SH-SY5Y (cell line): Measurements from ENCODE around the gene DYRK1A.

Experiments
- GATA2 ChIP-seq: IDR thresholded peaks from 2 replicates; pipeline ENCODE4 v1.6.1; 2011; ENCODE audit warnings: mild to moderate bottlenecking, low read depth, low read length
- GATA3 ChIP-seq: IDR thresholded peaks from 2 replicates; pipeline ENCODE4 v1.6.1; 2011; ENCODE audit warnings: low read depth, mild to moderate bottlenecking, low read length, moderate library complexity

DYRK1A gene

DNA sequence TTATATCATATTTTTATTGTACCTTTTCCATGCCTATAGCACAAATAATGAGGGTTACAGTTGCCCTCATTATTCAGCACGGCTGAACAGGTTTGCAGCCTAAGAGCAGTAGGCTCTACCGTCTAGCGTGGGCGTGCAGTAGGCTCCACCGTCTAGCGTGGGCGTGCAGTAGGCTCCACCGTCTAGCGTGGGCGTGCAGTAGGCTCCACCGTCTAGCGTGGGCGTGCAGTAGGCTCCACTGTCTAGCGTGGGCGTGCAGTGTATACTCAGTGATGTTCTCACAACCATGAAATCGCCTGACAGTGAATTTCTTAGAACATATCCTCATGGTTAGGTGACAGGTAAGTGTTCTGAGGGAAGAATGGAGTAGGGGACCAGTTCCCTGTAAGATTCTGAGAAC lies 84.9 kb downstream of the DYRK1A start:
- TF ChIP-seq GATA2 (no peak), GATA3 (no peak)

DNA sequence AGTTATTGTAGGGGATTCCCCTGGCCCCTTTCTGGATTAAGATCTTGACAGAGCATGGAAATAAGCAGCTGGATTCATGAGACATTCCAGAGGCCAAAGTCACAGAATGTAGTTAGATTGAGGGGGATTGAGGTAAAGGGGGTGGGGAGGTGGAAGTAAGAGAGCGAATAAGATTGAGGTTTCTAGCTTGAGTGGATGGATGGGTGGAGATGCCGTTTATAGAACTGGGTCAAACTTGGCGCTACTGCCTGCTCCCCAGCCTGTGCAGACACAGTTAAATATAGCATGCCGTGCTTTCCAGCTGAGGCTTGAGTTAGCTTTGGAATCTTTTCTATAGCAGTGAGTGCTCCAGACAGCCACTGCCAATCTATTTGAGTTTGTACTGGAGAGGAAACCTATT lies 85.7 kb downstream of the DYRK1A start:
- TF ChIP-seq GATA3 (no peak), GATA2 (no peak)

DNA sequence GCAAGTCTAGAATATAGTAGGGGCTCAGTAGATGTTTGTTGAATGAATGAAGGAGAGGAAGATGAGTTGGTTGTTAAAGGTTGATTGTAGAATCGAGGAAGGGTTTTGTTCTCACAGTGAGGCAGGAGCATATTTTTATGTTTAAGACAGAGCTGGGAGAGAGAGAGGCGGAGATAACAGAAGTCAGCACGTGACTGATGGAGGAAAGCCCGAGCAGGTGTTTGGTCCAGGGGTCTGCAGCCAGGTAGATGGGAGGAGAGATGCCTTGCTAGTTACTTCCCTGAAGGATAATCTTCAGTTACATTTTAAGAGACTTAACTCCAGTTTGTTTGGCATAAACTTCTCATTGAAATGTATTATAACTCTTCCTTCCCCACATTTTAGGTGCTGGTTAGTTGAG lies 86.8 kb downstream of the DYRK1A start:
- TF ChIP-seq GATA3: no peak

DNA sequence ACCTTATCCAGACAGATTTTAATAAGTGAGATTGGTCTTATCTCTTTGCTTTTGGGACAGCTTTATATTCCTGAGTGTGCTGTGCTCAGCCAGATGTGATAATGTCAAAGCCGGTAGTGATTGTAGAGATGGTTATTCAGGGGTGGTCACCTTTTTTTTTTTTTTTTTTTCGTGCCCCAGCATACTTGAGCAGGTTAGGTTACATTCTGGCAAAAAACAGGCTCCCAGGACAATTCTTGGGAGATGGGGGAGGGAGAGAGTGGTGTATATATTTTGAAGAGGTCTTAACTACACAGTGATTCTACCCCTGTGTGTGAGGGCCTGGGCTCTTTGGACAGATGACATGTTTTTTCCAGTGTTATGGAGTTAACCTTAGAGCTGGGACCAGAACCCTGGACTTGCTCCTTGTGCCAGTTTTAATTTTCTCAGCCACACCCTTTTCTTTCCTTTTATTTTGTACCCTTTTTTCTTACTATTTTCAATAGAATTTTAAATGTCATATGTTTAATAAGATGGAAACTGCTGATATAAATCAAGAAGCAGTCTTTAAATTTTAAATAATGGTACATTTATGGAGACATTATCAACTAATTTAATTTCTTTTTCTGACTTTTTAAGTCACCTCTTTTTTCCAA lies 88.4 kb downstream of the DYRK1A start:
- TF ChIP-seq GATA2 (peak; percentile 56; the same call in 1 of the 2 replicates), GATA3 (0 out of 2 replicates have a peak, but pooled peaks have one; percentile 2)

DNA sequence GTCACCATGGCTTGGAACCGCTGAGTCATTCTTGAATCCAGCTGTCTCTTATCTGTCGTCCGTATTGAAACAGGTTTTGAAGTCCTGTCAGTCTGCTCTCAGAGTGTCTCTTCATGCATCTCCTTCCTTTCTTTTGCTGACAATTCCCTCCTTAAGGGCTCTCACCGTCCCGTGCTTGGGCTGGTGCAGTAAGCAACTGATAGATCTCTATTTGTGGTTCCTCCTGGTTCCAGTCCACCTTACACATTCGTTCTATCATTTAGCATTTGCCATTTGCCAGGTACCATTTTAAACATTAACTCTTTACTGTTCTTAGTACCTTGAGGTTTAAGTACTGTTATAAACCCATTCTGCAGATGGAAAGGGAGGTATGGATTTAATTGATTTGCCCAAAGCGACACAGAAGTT lies 88.9 kb downstream of the DYRK1A start:
- TF ChIP-seq GATA2: no peak
- TF ChIP-seq GATA3: no peak

DNA sequence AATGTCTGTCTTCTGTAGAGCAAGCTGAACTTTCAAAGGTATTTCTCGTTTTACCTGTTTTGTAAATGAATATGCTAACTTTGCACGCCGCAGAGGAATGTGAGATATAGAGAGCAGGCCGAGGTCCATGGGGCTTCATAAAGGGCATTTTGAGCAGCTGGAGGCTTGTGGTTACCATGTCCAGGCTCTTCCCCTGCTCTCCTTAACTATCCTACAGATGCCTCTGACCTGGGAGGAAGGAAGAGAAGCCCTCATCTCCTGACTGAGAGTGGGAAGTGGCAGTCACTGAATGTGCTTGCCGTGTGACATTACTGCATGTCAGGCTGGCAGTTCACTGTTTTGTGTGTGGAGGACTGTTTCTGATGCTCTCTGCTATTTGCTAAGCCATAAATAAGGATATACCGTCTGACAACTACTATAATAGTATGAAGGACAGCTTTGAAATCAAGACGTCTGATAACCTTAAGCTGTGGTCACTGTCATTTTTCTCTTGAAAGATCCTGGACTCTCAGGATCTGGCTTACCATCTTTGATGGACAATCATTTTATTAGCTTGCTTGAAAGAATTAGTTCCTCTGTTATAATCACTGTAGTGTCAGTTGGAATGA lies 92.2 kb downstream of the DYRK1A start:
- TF ChIP-seq GATA3 (no peak), GATA2 (no peak)

DNA sequence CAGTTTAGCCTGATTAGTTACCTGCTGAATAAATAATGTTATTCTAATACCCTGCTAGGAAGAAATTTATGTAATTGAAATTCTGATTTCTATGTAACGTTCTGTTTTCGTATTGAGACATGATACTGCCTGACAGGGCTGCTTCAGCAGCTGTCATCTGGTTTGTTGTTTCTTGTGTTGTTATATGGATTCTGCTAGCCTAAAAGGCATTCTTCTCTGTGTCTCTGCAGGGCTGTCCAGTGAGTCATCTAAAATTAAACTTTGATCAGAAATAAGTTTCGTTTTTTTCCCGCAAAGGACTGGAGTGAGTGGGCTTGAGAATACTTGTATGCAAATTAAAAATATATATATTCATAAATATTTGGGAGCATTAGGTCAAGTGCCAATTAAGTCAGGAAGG lies 93.0 kb downstream of the DYRK1A start:
- TF ChIP-seq GATA3: no peak
- no peak for TF ChIP-seq GATA2

DNA sequence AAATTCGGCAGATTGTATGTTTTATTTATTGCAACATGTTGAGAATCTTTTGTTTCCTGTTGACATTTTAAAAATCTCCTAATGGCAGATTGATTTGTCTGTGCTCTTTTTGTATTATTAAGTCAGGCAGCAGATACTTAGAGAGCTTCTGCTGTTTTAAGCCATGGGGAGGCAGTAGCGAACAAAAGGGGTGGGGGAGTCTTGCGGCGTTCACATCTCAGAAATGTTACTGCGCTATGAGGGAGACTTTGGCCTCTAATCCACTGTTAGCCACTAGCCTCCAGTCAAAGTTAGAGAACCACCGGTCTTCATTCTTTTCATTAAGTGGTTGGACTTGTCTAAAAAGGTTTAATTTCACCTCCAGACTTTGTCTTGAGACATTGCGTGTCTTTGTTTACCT lies 93.6 kb downstream of the DYRK1A start:
- TF ChIP-seq GATA3: no peak
- no peak for TF ChIP-seq GATA2

DNA sequence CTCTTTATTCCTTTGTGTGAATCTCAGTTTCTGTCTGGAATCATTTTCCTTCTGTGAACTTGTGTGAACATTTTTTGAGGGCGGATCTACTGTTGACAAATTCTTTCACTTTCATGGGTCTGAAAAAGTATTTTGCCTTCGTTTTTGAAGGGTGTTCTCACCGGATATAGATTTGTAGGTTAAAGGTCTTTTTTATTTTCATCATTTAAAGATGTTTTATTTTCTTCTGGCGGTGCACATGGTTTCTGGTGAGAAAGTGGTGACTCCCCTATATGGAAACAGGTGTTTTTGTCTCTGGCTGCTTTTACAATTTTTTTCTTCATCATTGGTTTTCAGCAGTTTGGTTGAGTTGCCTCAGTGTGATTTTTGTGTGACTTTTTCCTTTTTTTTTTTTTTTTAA lies 94.9 kb downstream of the DYRK1A start:
- no peak for TF ChIP-seq GATA3
- no peak for TF ChIP-seq GATA2

DNA sequence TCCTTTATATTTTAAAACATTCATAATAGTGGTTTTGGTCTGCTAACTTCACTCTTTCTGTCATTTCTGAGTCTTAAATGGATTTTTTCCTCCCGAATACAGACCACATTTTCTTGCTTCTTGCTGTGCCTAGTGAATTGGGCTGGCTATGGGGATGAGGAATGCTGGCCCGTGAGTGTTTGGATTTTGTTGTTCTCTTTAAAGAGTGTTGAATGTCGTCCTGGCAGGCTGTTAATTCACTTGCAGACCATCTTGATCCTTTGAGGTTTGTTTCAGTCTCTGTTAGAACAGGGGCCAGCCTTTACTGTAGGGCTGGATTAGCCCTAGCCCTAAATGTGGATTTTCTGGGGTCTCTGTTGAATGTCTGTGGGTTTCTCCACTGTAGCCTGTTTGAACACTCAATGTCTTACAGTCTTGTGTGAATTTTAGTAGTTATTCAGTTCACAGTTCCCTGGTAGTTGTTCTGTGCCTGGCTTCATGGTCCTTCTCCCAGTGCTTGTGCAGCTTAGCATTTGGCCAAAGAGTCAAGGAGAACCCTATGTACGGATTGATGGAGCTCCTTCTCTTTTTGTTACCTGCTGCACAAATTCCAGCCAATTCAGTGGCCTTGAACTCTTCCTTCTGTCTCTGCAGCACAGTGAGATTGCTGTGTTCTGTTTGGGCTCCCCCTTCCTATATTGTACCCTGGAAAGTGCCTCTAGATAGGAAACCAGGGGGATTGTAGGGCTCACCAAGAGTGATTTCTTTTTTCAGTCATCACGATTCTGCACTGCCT lies 95.7 kb downstream of the DYRK1A start:
- TF ChIP-seq GATA2: no peak

DNA sequence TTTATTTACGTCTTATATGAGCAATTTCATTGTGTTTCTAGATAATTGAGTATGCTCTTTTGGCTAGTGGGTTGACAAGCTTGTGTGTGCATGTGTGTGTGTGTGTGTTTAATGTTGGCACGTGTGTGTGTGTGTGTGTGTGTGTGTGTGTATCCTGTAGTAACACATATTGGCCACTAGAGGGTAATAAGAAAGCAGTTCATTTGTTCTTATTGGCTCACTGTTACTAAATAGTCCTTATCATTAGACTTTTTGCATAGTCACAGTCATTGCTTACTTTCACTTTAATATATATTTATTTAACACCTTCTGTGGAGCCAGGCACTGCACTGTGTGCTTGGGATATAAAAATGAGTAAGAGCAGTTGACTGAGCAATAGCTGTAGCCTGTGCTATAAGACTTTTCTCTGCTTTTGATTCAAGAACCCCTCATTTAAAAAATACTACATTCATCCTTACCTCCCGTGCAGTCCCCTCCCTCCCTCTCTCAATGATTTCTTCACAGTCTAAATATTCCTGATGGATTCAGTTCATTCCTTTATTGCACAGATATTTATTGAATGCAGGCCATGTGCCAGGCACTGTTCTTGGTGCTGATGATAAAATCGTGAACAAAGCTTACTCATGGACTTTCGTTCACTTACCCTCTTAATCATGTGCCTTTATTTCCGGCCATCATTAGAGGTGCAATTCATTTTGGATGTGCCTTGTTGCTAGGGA lies 96.7 kb downstream of the DYRK1A start:
- no peak for TF ChIP-seq GATA2
- TF ChIP-seq GATA3: no peak

DNA sequence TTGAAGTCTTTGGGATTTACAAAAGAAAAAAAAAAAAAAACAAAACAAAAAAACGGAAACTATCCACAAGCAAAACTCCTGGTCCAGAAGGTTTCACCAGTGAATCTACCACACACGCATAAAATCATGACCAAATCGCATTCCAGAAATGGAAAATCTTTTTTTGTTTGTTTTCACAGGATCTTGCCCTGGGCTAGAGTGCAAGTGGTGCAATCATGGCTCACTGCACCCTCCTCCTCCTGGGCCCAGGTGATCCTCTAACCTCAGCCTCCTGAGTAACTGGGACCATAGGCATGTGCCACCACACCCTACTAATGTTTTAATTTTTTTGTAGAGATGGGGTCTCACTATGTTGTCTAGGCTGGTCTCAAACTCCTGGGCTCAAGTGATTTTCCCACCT lies 100.5 kb downstream of the DYRK1A start:
- TF ChIP-seq GATA3 (no peak), GATA2 (no peak)

DNA sequence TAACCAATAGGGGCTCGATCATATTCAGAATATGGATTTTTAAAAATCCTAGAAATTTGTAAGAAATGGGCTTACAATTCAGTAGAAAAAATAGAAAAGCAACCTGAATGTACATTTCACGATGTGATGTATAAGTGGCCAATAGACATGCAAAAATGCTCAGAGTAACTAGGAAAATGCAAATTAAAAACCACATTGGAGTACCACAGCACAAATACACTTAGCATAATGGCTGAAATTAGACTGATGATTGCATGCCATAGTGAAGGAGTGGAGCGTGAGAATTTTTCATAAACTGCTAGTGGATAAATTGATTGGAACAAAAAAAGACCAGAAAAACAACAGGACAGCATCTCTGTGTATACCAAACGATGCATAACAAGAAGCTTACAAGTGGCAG lies 102.3 kb downstream of the DYRK1A start:
- TF ChIP-seq GATA2 (no peak), GATA3 (no peak)

DNA sequence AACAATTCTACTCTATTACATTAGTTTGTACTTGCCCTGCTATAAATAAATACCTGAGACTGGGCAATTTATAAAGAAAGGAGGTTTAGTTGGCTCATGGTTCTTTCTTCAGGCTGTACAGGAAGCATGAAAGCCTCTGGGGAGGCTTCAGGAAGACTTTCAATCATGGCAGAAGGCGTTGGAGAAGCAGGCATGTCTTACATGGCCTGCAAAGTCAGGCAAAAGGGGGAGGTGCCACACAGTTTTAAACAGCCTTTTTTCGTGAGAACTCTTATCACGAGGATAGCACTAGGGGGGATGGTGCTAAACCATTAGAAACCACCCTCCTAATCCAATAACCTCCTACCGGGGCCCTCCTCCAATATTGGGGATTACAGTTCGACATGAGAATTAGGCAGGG lies 102.9 kb downstream of the DYRK1A start:
- no peak for TF ChIP-seq GATA2
- TF ChIP-seq GATA3: no peak
